ENCODE results near the gene FBXO15.

The FBXO15 gene

GRCh38 chr18:74114116-74114515 is 33.5 kb downstream of the FBXO15 start:
- no peak for DNase-seq (ENCODE audit: low read depth)

GRCh38 chr18:74113711-74114110 is 33.9 kb downstream of the FBXO15 start:
- no peak for DNase-seq (ENCODE audit: low read depth)

- no peak for DNase-seq (ENCODE audit: low read depth)
Observed at GRCh38 chr18:74110976-74111375, 36.7 kb downstream of the FBXO15 start.

GRCh38 chr18:74110149-74110548 is 37.5 kb downstream of the FBXO15 start:
- DNase-seq (ENCODE audit: low read depth), result no peak

GRCh38 chr18:74108460-74108859 is 39.2 kb downstream of the FBXO15 start:
- DNase-seq (ENCODE audit: low read depth), result no peak

GRCh38 chr18:74097803-74098202 is 49.8 kb downstream of the FBXO15 start:
- no peak for DNase-seq (ENCODE audit: low read depth)

GRCh38 chr18:74092922-74093321 is 54.7 kb downstream of the FBXO15 start:
- no peak for DNase-seq (ENCODE audit: low read depth)

- DNase-seq (ENCODE audit: low read depth), result no peak
Observed at GRCh38 chr18:74084184-74084855, 63.3 kb downstream of the FBXO15 start.

- DNase-seq (ENCODE audit: low read depth), result no peak
Observed at GRCh38 chr18:74083557-74083952, 64.1 kb downstream of the FBXO15 start.

GRCh38 chr18:74082742-74083556 is 64.7 kb downstream of the FBXO15 start:
- DNase-seq (ENCODE audit: low read depth), result no peak

GRCh38 chr18:74081966-74082741 is 65.5 kb downstream of the FBXO15 start:
- DNase-seq (ENCODE audit: low read depth), result no peak

- no peak for DNase-seq (ENCODE audit: low read depth)
Observed at GRCh38 chr18:74078257-74078656, 69.4 kb downstream of the FBXO15 start.

GRCh38 chr18:74074668-74075564 is 72.7 kb downstream of the FBXO15 start:
- no peak for DNase-seq (ENCODE audit: low read depth)

GRCh38 chr18:74073957-74074667 is 73.5 kb downstream of the FBXO15 start:
- DNase-seq (ENCODE audit: low read depth), result no peak

GRCh38 chr18:74069178-74070050 is 78.2 kb downstream of the FBXO15 start:
- DNase-seq (ENCODE audit: low read depth), result no peak

- DNase-seq (ENCODE audit: low read depth), result no peak
Observed at GRCh38 chr18:74068296-74068695, 79.3 kb downstream of the FBXO15 start.

- no peak for DNase-seq (ENCODE audit: low read depth)
Observed at GRCh38 chr18:74066018-74066417, 81.6 kb downstream of the FBXO15 start.

GRCh38 chr18:74065366-74065765 is 82.3 kb downstream of the FBXO15 start:
- DNase-seq (ENCODE audit: low read depth), result no peak

GRCh38 chr18:74064510-74064909 is 83.1 kb downstream of the FBXO15 start:
- no peak for DNase-seq (ENCODE audit: low read depth)

- DNase-seq (ENCODE audit: low read depth), result no peak
Observed at GRCh38 chr18:74063557-74063956, 84.1 kb downstream of the FBXO15 start.

Measured in HS-27A (cell line).